Uterus (tissue), 4 donors: ENCODE data around the gene CABP2. TPM values are rescaled to one million over a fixed set of nuclear protein-coding genes. Genes with fewer than 3 reads are reported as not detected.

ENCODE experiments used
- DNase-seq, 2 donors: peaks; one replicate each; pipeline ENCODE4 v3.0.0-alpha.2; 2019 to 2020
- H3K27ac ChIP-seq, 2 donors: fragments of 200-600 bp; sonication (generic); 1 replicate in 1 of 2; 2 replicates in 1 of 2; pipeline ENCODE4 v1.5.1; 2016 to 2018
- H3K27me3 ChIP-seq, 2 donors: fragments of 200-600 bp; sonication (generic); one replicate each; pipeline ENCODE4 v1.5.1; 2018 to 2019; ENCODE audit warnings: control low read depth in 1 of 2
- H3K36me3 ChIP-seq, 2 donors: fragments of 200-600 bp; sonication (generic); one replicate each; pipeline ENCODE4 v1.5.1; 2019; ENCODE audit warnings: control low read depth in 1 of 2
- H3K4me1 ChIP-seq, 2 donors: fragments of 200-600 bp; sonication (generic); one replicate each; pipeline ENCODE4 v1.5.1; 2018 to 2019; ENCODE audit warnings: control low read depth in 1 of 2
- H3K4me3 ChIP-seq, 2 donors: fragments of 200-600 bp; sonication (generic); 1 replicate in 1 of 2; 2 replicates in 1 of 2; pipeline ENCODE4 v1.5.1; 2018 to 2019; ENCODE audit warnings: mild to moderate bottlenecking in 1 of 2
- H3K9me3 ChIP-seq, 2 donors: fragments of 200-600 bp; sonication (generic); one replicate each; pipeline ENCODE4 v1.5.1; 2019; ENCODE audit warnings: control low read depth in 1 of 2
- POLR2A ChIP-seq, 2 donors: fragments of 450-650 bp; IDR thresholded peaks; one replicate each; pipeline ENCODE4 v1.6.1; 2016; ENCODE audit warnings: antibody characterized with exemption in 2 of 2, mild to moderate bottlenecking in 1 of 2, moderate library complexity in 1 of 2
- intact Hi-C: fragments of 100-400 bp; cut with DNase I; formaldehyde crosslinking; loops from one replicate; pipeline ENCODE4 v1.15.1; 2023; ENCODE audit warnings: low total_unique reads
- total RNA-seq, 4 donors: library from RNA; depleted of rRNA in 3 of 4; stranded (reverse); fragments of >200 nt in 3 of 4; gene quantifications; one replicate each; pipeline versions ENCODE4 v1.1.0 to v1.2.4, GENCODE V29; 2014 to 2023
- TF ChIP-seq, protein P1 (sequence below), 4 experiments: fragments of 200-600 bp in 2 of 4; fragments of 450-650 bp in 2 of 4; sonication (generic) in 2 of 4; IDR thresholded peaks; one replicate each; pipeline ENCODE4 v1.5.1; 2016 to 2019; ENCODE audit warnings: antibody characterized with exemption in 4 of 4, mild to moderate bottlenecking in 2 of 4, moderate library complexity in 1 of 4
- donor health status: DM: yes; HTN: yes; CAD: no.

CABP2 gene
- total RNA-seq, 4 donors from 2014 or later = not detected

DNA sequence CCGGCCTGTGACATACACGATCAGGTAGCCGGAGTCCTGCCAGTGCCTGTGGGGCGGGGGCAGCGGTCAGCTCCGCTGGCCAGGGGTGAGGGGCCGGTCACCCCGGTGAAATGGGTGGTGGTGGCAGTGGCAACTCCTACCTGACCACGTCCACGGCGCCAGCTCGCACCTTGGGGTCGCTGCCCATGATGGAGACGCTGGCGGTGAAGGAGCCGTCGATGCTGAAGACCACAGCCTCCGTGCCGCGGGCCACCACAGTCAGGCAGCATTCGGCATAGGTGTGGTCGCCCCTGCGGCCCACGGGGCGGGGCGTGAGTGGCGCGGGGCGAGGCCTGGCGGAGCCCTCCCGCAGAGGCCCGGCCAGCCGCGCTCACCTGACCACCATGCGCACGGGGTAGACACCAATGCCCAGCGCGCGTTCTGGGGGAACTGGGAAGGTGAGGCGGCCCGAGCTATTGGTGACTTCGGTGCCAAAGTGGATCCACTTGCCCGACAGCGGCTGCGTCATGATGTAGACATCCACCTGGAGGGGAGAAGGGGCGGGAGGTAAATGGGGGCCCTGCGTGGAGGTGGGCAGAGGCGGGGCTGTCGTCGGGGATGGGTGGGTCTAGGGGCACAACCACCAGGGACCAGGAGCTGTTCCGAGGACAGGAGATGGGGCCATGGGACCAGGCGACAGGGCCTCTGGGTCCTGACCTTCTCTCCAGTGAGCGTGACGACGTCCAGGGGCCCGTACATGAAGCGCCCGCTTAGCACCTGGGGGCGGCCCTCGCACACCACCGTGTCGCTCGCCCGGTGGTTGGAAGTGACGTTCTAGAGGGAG is 29.5 kb downstream of the CABP2 start:
- Histone ChIP-seq H3K27me3 (no peaks in the 10 kb centered on the region), H3K4me3 (no peak overlapping the region), H3K9me3 (no peaks in the 10 kb centered on the region), H3K36me3 (no peaks in the 10 kb centered on the region), H3K4me1 (no peaks in the 10 kb centered on the region), H3K27ac (no peak overlapping the region)
- DNase-seq = no peak
- intact Hi-C loops = no loop called here
- no peak for TF ChIP-seq POLR2A (IDR thresholded peaks at IDR 0.05)

DNA sequence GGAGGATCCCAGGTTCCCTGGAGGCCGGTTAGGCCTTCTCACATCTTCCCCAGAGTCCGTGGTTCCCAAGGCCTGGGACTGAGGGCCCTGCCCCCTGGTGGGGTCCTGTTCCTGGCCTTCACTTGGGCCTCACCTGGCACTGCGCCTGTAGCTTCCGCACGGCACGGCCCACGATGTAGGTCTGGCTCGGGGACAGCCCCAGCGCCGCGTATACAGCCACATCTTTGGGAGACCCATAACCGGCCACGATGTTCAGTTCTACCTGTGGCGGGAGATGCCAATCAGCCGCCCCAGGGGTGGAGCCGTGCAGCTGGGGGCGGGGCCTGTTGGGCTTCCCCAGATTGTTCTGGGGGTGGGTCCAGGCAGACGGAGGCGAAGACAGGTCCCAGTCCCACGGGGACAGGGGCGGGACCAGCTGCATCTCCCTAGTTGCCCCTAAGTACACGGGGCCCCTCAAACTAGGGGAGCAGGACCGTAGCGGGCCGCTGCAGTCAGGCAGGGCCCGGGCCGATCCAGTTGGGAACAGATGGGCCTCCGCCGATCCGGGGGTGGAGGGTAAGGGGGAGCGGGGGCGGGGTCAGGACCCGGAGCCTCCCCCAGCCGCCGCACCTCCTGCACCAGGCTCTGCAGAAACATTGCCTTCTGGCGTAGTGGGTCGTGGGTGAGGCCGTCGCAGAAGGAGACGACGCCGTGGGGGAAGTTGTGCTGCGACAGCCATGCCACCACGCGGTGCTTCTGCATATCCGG is 30.3 kb downstream of the CABP2 start:
- H3K9me3 ChIP-seq = no peaks in the 10 kb centered on the region
- no peak for TF ChIP-seq POLR2A (IDR thresholded peaks at IDR 0.05)
- TF ChIP-seq, protein P1, sequence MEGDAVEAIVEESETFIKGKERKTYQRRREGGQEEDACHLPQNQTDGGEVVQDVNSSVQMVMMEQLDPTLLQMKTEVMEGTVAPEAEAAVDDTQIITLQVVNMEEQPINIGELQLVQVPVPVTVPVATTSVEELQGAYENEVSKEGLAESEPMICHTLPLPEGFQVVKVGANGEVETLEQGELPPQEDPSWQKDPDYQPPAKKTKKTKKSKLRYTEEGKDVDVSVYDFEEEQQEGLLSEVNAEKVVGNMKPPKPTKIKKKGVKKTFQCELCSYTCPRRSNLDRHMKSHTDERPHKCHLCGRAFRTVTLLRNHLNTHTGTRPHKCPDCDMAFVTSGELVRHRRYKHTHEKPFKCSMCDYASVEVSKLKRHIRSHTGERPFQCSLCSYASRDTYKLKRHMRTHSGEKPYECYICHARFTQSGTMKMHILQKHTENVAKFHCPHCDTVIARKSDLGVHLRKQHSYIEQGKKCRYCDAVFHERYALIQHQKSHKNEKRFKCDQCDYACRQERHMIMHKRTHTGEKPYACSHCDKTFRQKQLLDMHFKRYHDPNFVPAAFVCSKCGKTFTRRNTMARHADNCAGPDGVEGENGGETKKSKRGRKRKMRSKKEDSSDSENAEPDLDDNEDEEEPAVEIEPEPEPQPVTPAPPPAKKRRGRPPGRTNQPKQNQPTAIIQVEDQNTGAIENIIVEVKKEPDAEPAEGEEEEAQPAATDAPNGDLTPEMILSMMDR (IDR thresholded peaks at IDR 0.05) = no peak
- no peak overlapping the region for H3K27ac ChIP-seq
- H3K4me1 ChIP-seq = no peaks in the 10 kb centered on the region
- no peaks in the 10 kb centered on the region for H3K27me3 ChIP-seq
- no peak overlapping the region for H3K4me3 ChIP-seq
- H3K36me3 ChIP-seq = no peaks in the 10 kb centered on the region
- no peak for DNase-seq
- intact Hi-C loops = no loop called here

DNA sequence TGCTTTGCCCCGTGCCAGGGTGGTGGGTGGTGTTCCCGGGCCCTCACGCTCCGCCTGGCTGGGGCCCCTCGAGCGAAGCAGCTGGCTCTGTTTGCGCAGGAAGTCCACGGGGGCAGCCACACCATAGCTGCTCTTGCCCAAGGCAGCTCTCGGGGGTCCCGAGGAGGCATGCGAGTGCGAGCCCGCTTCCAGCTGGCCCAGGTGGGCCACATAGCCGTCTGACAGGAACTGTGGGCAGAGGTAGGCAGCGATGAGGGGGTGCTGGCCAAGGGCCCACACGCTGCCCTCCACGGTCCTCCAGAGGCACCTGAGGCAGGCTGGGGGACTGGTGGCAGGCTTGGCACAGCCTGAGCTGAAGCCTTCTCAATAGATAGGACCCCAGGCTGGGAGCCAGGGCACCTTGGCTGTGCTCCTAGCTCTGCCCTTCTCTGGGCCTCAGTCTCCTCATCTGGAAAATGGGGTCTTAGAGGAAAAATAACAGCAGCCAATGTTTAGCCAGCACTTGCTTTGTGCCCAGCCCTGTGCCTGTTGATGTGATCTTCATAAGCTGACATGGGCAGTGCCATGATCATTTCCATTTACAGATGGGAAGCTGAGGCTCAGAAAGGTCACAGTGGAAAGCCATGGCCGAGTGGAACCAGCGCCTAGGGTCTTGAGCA is 31.0 kb downstream of the CABP2 start:
- TF ChIP-seq POLR2A (IDR thresholded peaks at IDR 0.05) = no peak
- TF ChIP-seq, protein P1 (IDR thresholded peaks at IDR 0.05) = no peak
- Histone ChIP-seq H3K27me3 (no peaks in the 10 kb centered on the region), H3K4me3 (no peak overlapping the region), H3K4me1 (no peaks in the 10 kb centered on the region), H3K27ac (no peak overlapping the region), H3K9me3 (no peaks in the 10 kb centered on the region), H3K36me3 (no peaks in the 10 kb centered on the region)
- intact Hi-C loops = no loop called here
- DNase-seq = no peak

DNA sequence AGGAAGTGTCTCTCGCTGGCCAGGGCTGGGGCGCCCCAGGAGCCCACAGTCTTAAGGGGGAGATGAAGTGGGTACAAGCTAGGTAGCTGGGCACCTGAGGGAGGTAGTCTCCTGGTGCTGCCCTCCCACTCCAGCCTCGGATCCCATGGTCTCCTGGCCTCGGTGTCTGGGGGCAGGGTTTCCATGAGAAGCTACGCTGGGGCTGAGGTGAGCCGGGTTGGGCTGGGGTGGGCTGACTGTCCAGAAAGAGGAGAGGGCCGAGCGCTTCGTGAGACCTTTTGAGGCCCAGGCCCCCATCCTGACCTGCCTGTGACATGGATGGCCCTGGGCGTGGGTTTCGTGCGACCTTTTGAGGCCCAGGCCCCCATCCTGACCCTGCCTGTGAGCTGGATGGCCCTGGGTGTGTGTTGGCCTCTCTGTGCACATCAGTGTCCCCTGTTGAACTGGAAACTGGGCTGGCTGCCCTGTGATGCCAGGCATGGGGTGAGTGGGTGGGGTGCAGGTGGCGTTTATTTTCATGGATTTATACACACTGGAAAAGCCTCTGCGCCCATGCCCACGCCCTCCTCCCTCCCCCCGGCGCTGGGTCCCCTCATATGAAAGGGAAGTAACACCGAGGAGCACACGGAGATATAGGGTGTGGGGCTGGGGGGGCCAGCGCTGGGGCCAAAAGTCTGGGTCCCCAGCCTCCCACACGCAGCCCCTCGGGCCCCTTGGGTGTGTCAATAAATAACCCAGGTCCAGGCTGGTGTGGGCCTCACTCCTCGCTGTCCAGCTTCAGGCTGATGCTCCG is 31.8 kb downstream of the CABP2 start:
- no peak for DNase-seq
- no peaks in the 10 kb centered on the region for H3K9me3 ChIP-seq
- H3K27me3 ChIP-seq = no peaks in the 10 kb centered on the region
- H3K4me1 ChIP-seq = no peaks in the 10 kb centered on the region
- H3K36me3 ChIP-seq = no peaks in the 10 kb centered on the region
- no peak overlapping the region for H3K4me3 ChIP-seq
- intact Hi-C loops = no loop called here
- TF ChIP-seq, protein P1 (IDR thresholded peaks at IDR 0.05) = no peak
- no peak for TF ChIP-seq POLR2A (IDR thresholded peaks at IDR 0.05)
- H3K27ac ChIP-seq = no peak overlapping the region

DNA sequence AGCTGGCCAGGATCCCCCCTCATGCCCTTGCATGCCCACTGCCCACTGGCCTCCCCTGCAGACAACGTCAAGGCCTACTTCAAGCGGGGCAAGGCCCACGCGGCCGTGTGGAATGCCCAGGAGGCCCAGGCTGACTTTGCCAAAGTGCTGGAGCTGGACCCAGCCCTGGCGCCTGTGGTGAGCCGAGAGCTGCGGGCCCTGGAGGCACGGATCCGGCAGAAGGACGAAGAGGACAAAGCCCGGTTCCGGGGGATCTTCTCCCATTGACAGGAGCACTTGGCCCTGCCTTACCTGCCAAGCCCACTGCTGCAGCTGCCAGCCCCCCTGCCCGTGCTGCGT is 32.5 kb downstream of the CABP2 start:
- Histone ChIP-seq H3K27ac (no peak overlapping the region), H3K4me3 (no peak overlapping the region), H3K4me1 (no peaks in the 10 kb centered on the region), H3K9me3 (no peaks in the 10 kb centered on the region), H3K36me3 (no peaks in the 10 kb centered on the region), H3K27me3 (no peaks in the 10 kb centered on the region)
- intact Hi-C loops = no loop called here
- TF ChIP-seq, protein P1 (IDR thresholded peaks at IDR 0.05) = no peak
- no peak for DNase-seq
